Sigmoid colon (tissue), 4 donors: Measurements from ENCODE around the gene THAP8.

Experiments
- CTCF ChIP-seq, 4 experiments: fragments of 450-650 bp in 3 of 4; fragments of 200-600 bp in 1 of 4; IDR thresholded peaks; one replicate each; pipeline ENCODE4 v1.5.1; 2016 to 2019; ENCODE audit warnings: antibody characterized with exemption in 4 of 4, mild to moderate bottlenecking in 3 of 4, moderate library complexity in 2 of 4
- EP300 ChIP-seq, 4 donors: sonication (generic); formaldehyde crosslinking; IDR thresholded peaks; one replicate each; pipeline ENCODE4 v1.6.1; 2017; ENCODE audit warnings: antibody characterized with exemption in 4 of 4
- POLR2A ChIP-seq, 2 donors: fragments of 450-650 bp; IDR thresholded peaks; one replicate each; pipeline ENCODE4 v1.6.1; 2016; ENCODE audit warnings: antibody characterized with exemption in 2 of 2, mild to moderate bottlenecking in 2 of 2, moderate library complexity in 2 of 2
- POLR2AphosphoS5 ChIP-seq, 4 donors: sonication (generic); formaldehyde crosslinking; IDR thresholded peaks; one replicate each; pipeline ENCODE4 v1.6.1; 2017; ENCODE audit warnings: antibody characterized with exemption in 4 of 4

- no peak for TF ChIP-seq CTCF (IDR thresholded peaks at IDR 0.05)
- no peak for TF ChIP-seq POLR2A (IDR thresholded peaks at IDR 0.05)
- no peak for TF ChIP-seq EP300 (IDR thresholded peaks at IDR 0.05)
- TF ChIP-seq POLR2AphosphoS5 (IDR thresholded peaks at IDR 0.05), result no peak
Observed at GRCh38 chr19:36090910-36091695, 37.0 kb upstream of the THAP8 start.
